ENCODE measurements around the gene JAZF1.

Gene JAZF1

GRCh38 chr7:28165961-28166955 lies 14.3 kb downstream of the JAZF1 start:
- DNase-seq (ENCODE audit: low read depth in 2 of 2), result no peak

GRCh38 chr7:28165261-28165660 lies 15.3 kb downstream of the JAZF1 start:
- DNase-seq (ENCODE audit: low read depth in 2 of 2), result no peak

- DNase-seq (ENCODE audit: low read depth in 2 of 2), result no peak
Observed at GRCh38 chr7:28163949-28164348, 16.6 kb downstream of the JAZF1 start.

GRCh38 chr7:28161331-28161730 lies 19.3 kb downstream of the JAZF1 start:
- DNase-seq (ENCODE audit: low read depth in 2 of 2), result no peak

GRCh38 chr7:28160551-28160991 lies 20.0 kb downstream of the JAZF1 start:
- DNase-seq (ENCODE audit: low read depth in 2 of 2), result no peak

GRCh38 chr7:28157831-28158416 lies 22.7 kb downstream of the JAZF1 start:
- DNase-seq (ENCODE audit: low read depth in 2 of 2), result no peak

GRCh38 chr7:28157076-28157745 lies 23.4 kb downstream of the JAZF1 start:
- no peak for DNase-seq (ENCODE audit: low read depth in 2 of 2)

GRCh38 chr7:28156401-28156800 lies 24.2 kb downstream of the JAZF1 start:
- no peak for DNase-seq (ENCODE audit: low read depth in 2 of 2)

- no peak for DNase-seq (ENCODE audit: low read depth in 2 of 2)
Observed at GRCh38 chr7:28155964-28156363, 24.6 kb downstream of the JAZF1 start.

- DNase-seq (ENCODE audit: low read depth in 2 of 2), result no peak
Observed at GRCh38 chr7:28155019-28155660, 25.5 kb downstream of the JAZF1 start.

- DNase-seq (ENCODE audit: low read depth in 2 of 2), result no peak
Observed at GRCh38 chr7:28152594-28152993, 28.0 kb downstream of the JAZF1 start.

GRCh38 chr7:28151965-28152364 lies 28.6 kb downstream of the JAZF1 start:
- no peak for DNase-seq (ENCODE audit: low read depth in 2 of 2)

GRCh38 chr7:28149291-28150101 lies 31.1 kb downstream of the JAZF1 start:
- no peak for DNase-seq (ENCODE audit: low read depth in 2 of 2)

GRCh38 chr7:28145931-28146330 lies 34.7 kb downstream of the JAZF1 start:
- no peak for DNase-seq (ENCODE audit: low read depth in 2 of 2)

GRCh38 chr7:28145090-28145626 lies 35.4 kb downstream of the JAZF1 start:
- no peak for DNase-seq (ENCODE audit: low read depth in 2 of 2)

GRCh38 chr7:28144266-28144665 lies 36.3 kb downstream of the JAZF1 start:
- no peak for DNase-seq (ENCODE audit: low read depth in 2 of 2)

GRCh38 chr7:28142650-28143049 lies 37.9 kb downstream of the JAZF1 start:
- DNase-seq (ENCODE audit: low read depth in 2 of 2), result no peak

GRCh38 chr7:28140979-28141378 lies 39.6 kb downstream of the JAZF1 start:
- DNase-seq (ENCODE audit: low read depth in 2 of 2), result no peak

- no peak for DNase-seq (ENCODE audit: low read depth in 2 of 2)
Observed at GRCh38 chr7:28138837-28139236, 41.8 kb downstream of the JAZF1 start.

- DNase-seq (ENCODE audit: low read depth in 2 of 2), result no peak
Observed at GRCh38 chr7:28137463-28137862, 43.1 kb downstream of the JAZF1 start.

- no peak for DNase-seq (ENCODE audit: low read depth in 2 of 2)
Observed at GRCh38 chr7:28136885-28137284, 43.7 kb downstream of the JAZF1 start.
